Cardiac fibroblast (primary cell): ENCODE data around the gene MAP1LC3A.
A peak's percentile ranks its signal among the peaks of the same experiment; 100 is the strongest.
"Not testable (repeated sequence)": the region's sequence is repeated elsewhere in the genome, so short reads cannot be mapped to it uniquely, and the experiment has no call there.

Experiments used
- DNase-seq, 2 donors: peaks; one replicate each; pipeline versions ENCODE4 v3.0.0 to v3.0.0-alpha.2; 2010; ENCODE audit warnings: low read depth in 2 of 2
- H3K4me3 ChIP-seq, 2 donors: replicated peaks in 1 of 2; 1 replicate in 1 of 2; 2 replicates in 1 of 2; pipeline ENCODE4 v1.5.1; 2011; ENCODE audit warnings: low read depth in 2 of 2, low read length in 2 of 2, mild to moderate bottlenecking in 2 of 2, moderate library complexity in 1 of 2
- TF ChIP-seq, protein P1 (sequence below): IDR thresholded peaks from one replicate; pipeline ENCODE4 v1.5.1; 2011; ENCODE audit warnings: low read depth, mild to moderate bottlenecking, low read length, inconsistent platforms

The MAP1LC3A gene

DNA sequence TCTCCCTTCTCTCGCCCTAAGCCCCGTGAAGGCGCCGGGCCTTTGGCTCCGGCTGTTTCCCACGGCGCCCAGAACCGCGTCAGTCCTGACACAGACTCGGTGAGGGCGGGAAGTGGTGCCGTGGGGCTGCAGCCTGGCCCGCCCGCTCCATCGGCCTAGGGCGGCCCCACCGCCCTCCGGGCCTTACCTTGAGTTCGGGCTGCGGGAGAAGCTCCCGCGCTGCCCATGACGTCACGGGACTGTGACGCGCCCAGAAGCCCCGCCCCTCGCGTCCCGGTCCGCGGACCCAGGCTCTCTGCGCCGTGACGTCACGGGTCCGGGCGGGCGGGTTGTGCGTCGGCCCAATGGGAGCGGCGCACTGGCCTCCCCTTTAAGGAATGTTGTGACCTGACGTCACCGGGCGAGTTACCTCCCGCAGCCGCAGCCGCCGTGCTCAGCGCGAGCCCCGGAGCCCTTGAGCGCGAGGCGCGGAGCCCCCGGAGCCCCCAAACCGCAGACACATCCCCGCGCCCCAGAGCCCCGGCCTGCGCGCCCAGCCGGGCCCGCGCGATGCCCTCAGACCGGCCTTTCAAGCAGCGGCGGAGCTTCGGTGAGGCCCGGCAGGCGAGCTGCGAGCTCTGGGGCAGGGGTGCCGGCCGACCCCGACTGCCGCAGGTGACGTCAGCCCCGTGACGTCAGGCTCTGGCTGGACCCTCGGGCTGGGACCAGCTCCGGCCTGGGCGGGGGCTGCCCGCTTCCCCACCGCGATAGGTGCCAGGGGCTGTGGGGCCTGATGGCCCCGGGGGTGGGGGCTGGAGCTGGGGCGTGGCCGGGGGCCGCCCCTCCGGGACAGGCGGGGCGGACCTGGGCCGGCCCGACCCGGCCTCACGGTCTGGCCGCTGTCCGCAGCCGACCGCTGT is at the start of gene MAP1LC3A:
Gene MAP1LC3A (plus strand): TSS at position 399 of the 899 bp plus-strand sequence. CDS start 151 bp downstream, at position 550.
- peak; percentile 96 to 98 for DNase-seq
- TF ChIP-seq, protein P1, sequence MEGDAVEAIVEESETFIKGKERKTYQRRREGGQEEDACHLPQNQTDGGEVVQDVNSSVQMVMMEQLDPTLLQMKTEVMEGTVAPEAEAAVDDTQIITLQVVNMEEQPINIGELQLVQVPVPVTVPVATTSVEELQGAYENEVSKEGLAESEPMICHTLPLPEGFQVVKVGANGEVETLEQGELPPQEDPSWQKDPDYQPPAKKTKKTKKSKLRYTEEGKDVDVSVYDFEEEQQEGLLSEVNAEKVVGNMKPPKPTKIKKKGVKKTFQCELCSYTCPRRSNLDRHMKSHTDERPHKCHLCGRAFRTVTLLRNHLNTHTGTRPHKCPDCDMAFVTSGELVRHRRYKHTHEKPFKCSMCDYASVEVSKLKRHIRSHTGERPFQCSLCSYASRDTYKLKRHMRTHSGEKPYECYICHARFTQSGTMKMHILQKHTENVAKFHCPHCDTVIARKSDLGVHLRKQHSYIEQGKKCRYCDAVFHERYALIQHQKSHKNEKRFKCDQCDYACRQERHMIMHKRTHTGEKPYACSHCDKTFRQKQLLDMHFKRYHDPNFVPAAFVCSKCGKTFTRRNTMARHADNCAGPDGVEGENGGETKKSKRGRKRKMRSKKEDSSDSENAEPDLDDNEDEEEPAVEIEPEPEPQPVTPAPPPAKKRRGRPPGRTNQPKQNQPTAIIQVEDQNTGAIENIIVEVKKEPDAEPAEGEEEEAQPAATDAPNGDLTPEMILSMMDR: no peak
- H3K4me3 ChIP-seq: peak within 1 kb of the TSS; percentile 68 to 71

DNA sequence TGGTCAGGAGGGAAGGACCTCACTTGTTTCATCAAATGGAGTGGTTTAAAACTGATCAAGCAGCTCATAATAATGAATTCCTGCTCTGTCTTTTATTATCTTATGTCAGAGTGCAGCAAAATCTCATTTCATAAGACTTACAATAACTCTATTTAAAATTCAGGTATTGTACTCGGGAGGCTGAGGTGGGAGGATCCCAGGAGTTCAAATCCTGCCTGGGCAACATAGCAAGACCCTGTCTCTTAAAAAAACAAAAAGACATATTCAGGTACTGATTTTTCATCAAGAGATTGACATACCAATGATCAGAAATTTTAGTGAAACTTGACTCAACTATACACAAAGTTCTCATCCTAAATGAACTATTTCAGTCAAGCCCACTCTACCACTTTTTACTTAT is 47.9 kb upstream of the MAP1LC3A start:
- TF ChIP-seq, protein P1: no peak

DNA sequence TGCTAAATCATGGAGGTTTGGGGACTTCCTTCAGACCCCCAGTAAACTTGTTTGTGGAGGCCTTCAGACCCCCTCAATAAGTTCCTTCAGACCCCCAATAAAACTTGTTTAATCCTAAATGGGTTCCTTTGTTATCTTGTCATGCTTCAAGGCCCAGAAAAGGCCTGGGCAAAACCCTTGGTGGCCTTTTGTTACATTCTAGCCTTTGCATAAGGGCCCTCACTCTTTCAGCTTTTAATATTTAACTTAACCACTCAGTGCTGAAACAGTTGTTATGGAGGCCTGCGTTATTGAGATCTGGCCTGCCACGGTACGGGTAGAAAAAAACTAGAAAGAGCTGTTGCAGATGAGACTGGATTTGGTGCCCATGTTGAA is 46.6 kb upstream of the MAP1LC3A start:
- DNase-seq: no peak
- no peak overlapping the region for H3K4me3 ChIP-seq
- TF ChIP-seq, protein P1: no peak

More for the DNA sequence above, 47.9 kb upstream of the MAP1LC3A start:
- no peak for DNase-seq
- no peak overlapping the region for H3K4me3 ChIP-seq

DNA sequence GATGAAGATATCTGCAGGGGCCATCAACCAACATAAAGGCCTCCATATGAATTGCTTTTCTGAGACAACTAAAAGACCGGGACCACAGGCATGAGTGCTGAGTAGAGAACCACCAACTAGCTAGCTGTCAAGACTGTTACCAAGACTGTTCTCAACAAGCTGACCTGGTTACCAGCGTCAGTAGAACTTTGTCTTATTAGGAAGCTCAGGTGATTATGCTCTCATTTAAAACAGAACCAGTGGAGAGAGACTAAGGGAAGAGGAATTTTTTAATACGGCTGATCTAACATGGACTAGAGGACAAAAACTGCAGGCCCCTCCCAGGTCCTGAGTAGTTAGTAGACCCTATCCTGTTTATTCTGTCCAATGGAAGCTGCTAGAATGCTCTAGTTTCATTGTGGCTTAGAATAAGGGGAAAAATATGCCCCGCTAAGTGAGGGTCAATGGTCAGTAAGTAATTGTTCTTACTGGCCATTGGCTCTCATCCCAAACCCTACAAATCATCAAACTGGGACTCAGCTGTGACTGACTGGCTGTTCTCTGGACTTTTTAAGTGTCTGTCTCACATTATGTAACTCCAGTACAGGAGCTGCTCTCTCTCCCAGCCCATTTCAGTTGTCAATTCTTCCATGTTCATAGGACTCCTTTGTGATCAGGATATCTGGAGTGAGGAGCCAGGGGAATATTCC is 46.1 kb upstream of the MAP1LC3A start:
- peak in 1 of 2 donors; percentile 16 for DNase-seq
- H3K4me3 ChIP-seq: no peak overlapping the region
- TF ChIP-seq, protein P1: no peak

DNA sequence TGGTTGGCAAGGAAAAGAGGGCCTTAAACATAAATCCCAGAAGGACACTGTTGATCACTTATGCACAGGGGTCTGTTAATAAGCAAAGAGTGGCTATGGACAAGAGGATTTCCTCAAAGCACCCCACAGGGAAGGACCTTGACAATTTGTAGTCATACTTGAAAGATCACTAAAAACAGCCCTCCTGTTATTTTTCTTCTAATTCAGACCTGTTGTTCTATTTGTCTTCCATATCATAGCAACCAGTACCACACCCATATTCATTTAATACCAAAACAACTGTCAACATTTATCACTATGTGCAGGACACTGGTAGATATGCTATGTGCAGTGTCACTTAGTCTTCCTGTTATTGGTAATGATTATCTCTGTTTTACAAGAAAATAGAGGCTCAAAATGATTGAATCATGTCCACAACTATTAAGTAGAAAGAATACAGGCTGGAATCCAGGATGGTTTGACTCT is 45.5 kb upstream of the MAP1LC3A start:
- TF ChIP-seq, protein P1: no peak
- DNase-seq: peak in 1 of 2 donors; percentile 17
- H3K4me3 ChIP-seq: no peak overlapping the region

DNA sequence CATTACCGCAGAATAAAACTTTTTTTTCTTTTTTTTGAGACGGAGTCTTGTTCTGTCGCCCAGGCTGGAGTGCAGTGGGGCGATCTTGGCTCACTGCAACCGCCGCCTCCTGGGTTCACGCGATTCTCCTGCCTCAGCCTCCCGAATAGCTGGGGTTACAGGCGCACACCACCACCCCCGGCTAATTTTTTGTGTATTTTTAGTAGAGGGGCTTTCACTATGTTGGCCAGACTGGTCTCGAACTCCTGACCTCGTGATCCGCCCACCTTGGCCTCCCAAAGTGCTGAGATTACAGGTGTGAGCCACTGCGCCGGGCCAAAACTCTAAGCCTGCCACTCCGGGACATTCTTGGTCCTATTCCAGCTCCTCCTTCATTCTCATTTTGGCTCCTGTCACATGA is 44.5 kb upstream of the MAP1LC3A start:
- H3K4me3 ChIP-seq, DNase-seq: not testable (repeated sequence)

DNA sequence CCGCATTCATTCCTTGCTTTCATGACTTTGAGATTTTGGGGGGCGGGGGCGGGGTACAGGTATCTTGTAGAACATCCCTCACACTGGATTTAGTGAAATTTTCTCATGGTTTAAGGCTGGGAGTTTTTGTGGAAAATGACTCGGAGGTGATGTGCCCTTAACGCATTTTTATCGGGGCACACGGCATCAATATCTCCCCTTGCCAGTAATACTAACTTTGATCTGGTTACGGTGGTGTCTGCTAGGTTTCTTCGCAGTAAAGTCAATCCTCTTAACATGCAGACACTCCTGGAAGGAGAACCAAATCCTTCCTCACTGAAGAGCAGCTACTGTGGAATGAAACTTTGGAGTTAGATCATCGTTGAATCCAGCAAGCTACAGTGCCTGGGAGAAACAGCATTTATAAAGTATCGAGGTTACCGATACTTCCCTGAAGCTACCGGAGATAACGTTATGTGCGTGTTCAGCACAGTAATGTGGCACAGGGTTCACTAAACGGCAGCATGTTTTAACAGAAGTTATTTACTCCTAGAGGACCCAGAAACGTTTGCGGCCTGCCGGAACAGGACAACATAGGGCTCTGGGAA is 43.5 kb upstream of the MAP1LC3A start:
- H3K4me3 ChIP-seq: peak overlapping the region; percentile 78 to 85
- TF ChIP-seq, protein P1: no peak
- no peak for DNase-seq
